8988T (cell line): Measurements from ENCODE around the gene PKP1.
"Not testable (repeated sequence)": the region's sequence is repeated elsewhere in the genome, so short reads cannot be mapped to it uniquely, and the experiment has no call there.

Experiments used
- DNase-seq: peaks from one replicate; pipeline ENCODE4 v3.0.0; 2011

PKP1 gene

GRCh38 chr1:201282931-201283829 lies at the start of gene PKP1:
TSS of gene PKP1 (plus strand) at chr1:201283506. CDS start at chr1:201283703, 197 bp downstream.
- no peak for DNase-seq

- not testable (repeated sequence) for DNase-seq
These were observed 43.7 kb upstream of the PKP1 start for GRCh38 chr1:201239646-201240045.

GRCh38 chr1:201240171-201240570 lies 43.1 kb upstream of the PKP1 start:
- DNase-seq: no peak

GRCh38 chr1:201241736-201242135 lies 41.6 kb upstream of the PKP1 start:
- DNase-seq: no peak

GRCh38 chr1:201245082-201245481 lies 38.2 kb upstream of the PKP1 start:
- DNase-seq: no peak

GRCh38 chr1:201248721-201249559 lies 34.4 kb upstream of the PKP1 start:
- no peak for DNase-seq

- DNase-seq: no peak
These were observed 32.8 kb upstream of the PKP1 start for GRCh38 chr1:201250326-201251011.

- no peak for DNase-seq
These were observed 31.9 kb upstream of the PKP1 start for GRCh38 chr1:201251411-201251810.

GRCh38 chr1:201251851-201252430 lies 31.4 kb upstream of the PKP1 start:
- no peak for DNase-seq

- DNase-seq: no peak
These were observed 30.3 kb upstream of the PKP1 start for GRCh38 chr1:201252944-201253371.

- no peak for DNase-seq
These were observed 29.9 kb upstream of the PKP1 start for GRCh38 chr1:201253411-201253810.

- no peak for DNase-seq
These were observed 29.2 kb upstream of the PKP1 start for GRCh38 chr1:201253906-201254624.

GRCh38 chr1:201254625-201255478 lies 28.5 kb upstream of the PKP1 start:
- peak; percentile 90 for DNase-seq

GRCh38 chr1:201255479-201256362 lies 27.6 kb upstream of the PKP1 start:
- no peak for DNase-seq

- not testable (repeated sequence) for DNase-seq
These were observed 25.2 kb upstream of the PKP1 start for GRCh38 chr1:201258132-201258531.

- DNase-seq: no peak
These were observed 24.5 kb upstream of the PKP1 start for GRCh38 chr1:201258763-201259230.

GRCh38 chr1:201259476-201260235 lies 23.6 kb upstream of the PKP1 start:
- no peak for DNase-seq

- DNase-seq: no peak
These were observed 23.1 kb upstream of the PKP1 start for GRCh38 chr1:201260236-201260590.

- no peak for DNase-seq
These were observed 22.5 kb upstream of the PKP1 start for GRCh38 chr1:201260648-201261311.
